Measurements from ENCODE around the gene TPO.

DNA sequence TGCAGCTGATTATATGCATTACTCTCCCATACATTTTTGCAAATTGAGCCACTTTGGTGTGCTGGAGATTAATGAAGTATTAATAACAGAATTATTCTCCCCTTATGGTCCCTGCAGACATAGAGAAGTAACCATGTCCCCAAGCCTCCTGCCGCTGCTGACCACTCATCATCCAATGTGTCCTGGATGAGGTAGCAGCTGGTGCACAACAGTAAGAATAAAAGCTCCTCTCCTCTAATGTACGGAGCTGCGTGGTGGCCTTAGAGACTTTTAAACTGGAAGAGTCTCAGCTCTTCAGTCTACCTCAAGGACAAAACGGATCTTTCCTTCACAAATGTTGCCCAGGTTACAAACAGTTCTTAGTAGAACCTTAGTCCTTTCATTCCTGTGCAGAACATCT lies 37.7 kb downstream of the TPO start:
- no peak for TF ChIP-seq EZH2 (IDR thresholded peaks at IDR 0.05; ENCODE audit: low read depth)
- TF ChIP-seq, protein P1, sequence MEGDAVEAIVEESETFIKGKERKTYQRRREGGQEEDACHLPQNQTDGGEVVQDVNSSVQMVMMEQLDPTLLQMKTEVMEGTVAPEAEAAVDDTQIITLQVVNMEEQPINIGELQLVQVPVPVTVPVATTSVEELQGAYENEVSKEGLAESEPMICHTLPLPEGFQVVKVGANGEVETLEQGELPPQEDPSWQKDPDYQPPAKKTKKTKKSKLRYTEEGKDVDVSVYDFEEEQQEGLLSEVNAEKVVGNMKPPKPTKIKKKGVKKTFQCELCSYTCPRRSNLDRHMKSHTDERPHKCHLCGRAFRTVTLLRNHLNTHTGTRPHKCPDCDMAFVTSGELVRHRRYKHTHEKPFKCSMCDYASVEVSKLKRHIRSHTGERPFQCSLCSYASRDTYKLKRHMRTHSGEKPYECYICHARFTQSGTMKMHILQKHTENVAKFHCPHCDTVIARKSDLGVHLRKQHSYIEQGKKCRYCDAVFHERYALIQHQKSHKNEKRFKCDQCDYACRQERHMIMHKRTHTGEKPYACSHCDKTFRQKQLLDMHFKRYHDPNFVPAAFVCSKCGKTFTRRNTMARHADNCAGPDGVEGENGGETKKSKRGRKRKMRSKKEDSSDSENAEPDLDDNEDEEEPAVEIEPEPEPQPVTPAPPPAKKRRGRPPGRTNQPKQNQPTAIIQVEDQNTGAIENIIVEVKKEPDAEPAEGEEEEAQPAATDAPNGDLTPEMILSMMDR (conservative IDR thresholded peaks at IDR 0.05), result no peak
